NCI-H2171 (cell line): ENCODE data around the gene QPCTL.
"Not testable (repeated sequence)": the region's sequence is repeated elsewhere in the genome, so short reads cannot be mapped to it uniquely, and the experiment has no call there.

Experiments used
- DNase-seq: peaks from one replicate; lab custom pipeline; 2025; lab: John Stamatoyannopoulos, UW

QPCTL gene

GRCh38 chr19:45717131-45717982 lies 24.9 kb downstream of the QPCTL start:
- peak; percentile 99 for DNase-seq

GRCh38 chr19:45717983-45718650 lies 25.7 kb downstream of the QPCTL start:
- DNase-seq: no peak

- DNase-seq: not testable (repeated sequence)
These were observed 27.6 kb downstream of the QPCTL start for GRCh38 chr19:45720065-45720464.

- not testable (repeated sequence) for DNase-seq
These were observed 36.2 kb downstream of the QPCTL start for GRCh38 chr19:45728683-45729082.

GRCh38 chr19:45729800-45730290 lies 37.4 kb downstream of the QPCTL start:
- no peak for DNase-seq

- peak; percentile 100 for DNase-seq
These were observed 38.2 kb downstream of the QPCTL start, which contains the start of gene FBXO46 for GRCh38 chr19:45730368-45731288. FBXO46 (minus strand) TSS chr19:45730896; CDS start chr19:45713495, 17,401 bp downstream.

GRCh38 chr19:45733160-45733810 lies 40.8 kb downstream of the QPCTL start, which contains the start of gene MEIOSIN:
MEIOSIN (plus strand) TSS chr19:45733439; CDS start chr19:45735377, 1,938 bp downstream.
- no peak for DNase-seq

DNA sequence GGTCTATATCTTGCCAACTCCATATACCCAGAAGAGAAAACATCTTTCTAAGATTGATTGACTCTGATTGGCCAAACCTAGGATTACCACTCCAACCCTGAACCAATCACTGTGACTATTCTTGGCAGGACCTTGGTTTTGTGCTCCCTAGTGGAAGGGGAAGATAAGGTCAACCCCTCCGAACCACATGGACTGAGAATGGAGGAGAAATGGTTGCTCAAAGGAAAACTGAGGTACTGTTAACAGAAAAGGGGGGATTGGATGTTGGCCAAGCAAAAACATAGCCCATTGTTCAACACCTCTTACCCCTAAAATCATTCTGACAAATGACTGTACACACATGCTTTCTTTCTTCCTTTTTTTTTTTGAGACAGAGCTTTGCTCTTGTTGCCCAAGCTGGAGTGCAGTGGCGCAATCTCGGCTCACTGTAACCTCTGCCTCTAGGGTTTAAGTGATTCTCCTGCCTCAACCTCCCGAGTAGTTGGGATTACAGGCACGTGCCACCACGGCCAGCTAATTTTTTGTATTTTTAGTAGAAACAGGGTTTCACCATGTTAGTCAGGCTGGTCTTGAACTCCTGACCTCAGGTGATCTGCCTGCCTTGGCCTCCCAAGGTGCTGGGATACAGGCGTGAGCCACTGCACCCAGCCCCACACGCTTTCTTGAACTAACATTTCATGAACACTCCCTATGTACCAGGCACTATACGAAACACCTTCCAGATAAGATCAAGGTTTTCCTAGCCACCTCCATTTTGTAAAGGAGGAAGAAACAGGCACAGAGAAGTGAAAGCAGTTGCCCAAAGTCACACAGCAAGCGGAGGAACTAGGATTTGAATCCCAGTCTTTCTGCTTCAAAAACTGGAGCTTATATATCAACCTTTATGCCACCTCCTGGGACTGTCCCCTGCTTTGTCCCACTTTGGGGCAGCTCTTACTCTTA lies 47.3 kb downstream of the QPCTL start:
- no peak for DNase-seq

DNA sequence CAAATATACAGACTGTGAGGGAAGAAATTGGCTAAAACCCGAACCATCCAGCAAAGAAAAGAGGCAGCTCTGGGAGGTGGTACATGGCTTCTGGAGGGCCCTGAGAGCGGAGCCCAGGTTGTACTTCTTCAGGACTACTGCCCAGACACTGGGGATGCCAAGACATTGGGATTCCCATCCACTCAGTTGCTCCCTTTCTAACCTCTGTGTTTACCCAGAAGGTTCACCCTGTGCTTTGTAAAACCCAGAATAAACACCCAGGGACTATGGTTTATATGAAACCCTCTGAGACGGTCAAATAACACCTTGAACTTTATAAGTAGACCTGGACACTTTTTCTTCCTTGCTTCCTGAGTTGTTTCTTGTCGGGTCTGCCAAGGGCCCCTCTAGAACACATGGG lies 50.5 kb downstream of the QPCTL start:
- no peak for DNase-seq

GRCh38 chr19:45745606-45746005 lies 53.1 kb downstream of the QPCTL start:
- no peak for DNase-seq

- DNase-seq: no peak
These were observed 54.4 kb downstream of the QPCTL start for GRCh38 chr19:45746866-45747265.

GRCh38 chr19:45747513-45747912 lies 55.0 kb downstream of the QPCTL start:
- DNase-seq: no peak

DNA sequence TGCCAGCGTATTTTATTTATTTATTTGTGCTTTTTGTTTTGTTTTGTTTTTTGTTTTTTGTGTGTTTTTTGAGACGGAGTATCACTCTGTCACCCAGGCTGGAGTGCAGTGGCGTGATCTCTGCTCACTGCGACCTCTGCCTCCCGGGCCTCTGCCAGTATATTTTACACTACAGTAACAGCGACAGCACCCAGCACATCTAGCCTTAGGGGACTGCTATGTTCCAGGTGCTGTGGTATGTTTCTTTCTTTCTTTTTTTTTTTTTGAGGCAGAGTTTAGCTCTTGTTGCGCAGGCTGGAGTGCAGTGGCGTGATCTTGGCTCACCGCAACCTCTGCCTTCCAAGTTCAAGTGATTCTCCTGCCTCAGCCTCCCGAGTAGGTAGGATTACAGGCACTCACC lies 59.0 kb downstream of the QPCTL start:
- not testable (repeated sequence) for DNase-seq

DNA sequence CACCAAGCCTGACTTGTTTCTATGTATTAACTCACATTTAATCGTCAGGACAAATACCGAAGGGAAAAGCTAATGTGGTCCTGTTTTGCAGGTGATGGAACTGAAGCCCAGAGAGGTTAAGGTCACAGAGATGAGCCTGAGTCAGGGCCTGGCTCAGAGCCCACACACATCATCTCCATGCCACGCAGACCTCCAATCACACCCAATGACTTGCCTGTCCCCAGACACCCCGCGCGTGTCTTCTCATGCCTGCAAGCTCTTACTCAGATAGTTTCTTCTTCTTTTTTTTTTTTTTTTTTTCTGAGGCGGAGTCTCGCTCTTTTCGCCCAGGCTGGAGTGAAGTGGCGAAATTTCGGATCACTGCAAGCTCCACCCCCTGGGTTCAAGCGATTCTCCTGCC lies 60.2 kb downstream of the QPCTL start:
- DNase-seq: peak; percentile 25

DNA sequence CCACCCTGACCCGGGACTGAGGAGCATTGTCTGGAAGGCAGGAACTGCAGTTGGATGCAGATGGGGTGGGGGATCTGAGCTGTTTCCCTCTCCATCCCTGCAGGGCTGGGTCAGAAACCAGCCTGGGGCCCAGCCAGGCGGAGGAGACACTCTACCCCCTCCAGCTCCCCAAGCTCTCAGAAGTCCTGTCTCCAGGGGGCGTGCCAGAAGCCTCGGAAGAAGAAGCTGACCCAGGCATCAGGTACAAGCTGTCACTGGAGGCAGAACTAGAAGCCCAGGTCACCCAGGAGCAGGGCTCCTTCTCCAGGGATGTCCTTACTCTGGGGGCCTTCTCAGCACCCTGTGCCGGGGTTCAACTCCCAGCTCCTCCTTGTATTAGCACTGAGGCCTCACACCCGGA lies 61.1 kb downstream of the QPCTL start:
- DNase-seq: no peak
